AG20443 (cell line): Measurements from ENCODE around the gene ASAH2.
"Not testable (repeated sequence)": the region's sequence is repeated elsewhere in the genome, so short reads cannot be mapped to it uniquely, and the experiment has no call there.

ENCODE experiments used
- DNase-seq: peaks from one replicate; pipeline ENCODE4 v3.0.0; 2012; ENCODE audit warnings: low spot score, mixed read lengths

The ASAH2 gene

DNA sequence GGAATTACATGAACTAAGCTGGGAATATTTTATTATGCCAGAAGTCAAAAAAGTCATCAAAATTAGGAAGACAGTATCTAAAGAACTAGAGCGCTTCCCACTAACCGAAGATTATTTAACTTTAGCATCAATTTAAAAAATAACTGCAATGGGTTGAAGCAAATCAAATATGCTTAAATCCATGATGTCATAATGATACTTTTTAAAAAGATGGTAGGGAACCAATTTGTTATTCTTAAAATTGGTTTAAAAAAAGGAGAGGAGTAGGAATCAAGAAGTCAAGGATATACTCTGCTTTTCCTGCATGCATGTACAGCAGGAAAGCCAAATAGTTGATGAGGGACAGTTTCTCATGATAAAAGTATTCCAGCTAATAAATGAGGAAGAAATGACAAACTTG is 3.2 kb upstream of the ASAH2 start:
- DNase-seq = no peak

- DNase-seq = no peak
Measured at GRCh38 chr10:50250096-50250854, 1.0 kb downstream of the ASAH2 start.

GRCh38 chr10:50248598-50248997 is 2.7 kb downstream of the ASAH2 start:
- no peak for DNase-seq

GRCh38 chr10:50248062-50248461 is 3.3 kb downstream of the ASAH2 start:
- no peak for DNase-seq

GRCh38 chr10:50244201-50244600 is 7.1 kb downstream of the ASAH2 start:
- no peak for DNase-seq

DNA sequence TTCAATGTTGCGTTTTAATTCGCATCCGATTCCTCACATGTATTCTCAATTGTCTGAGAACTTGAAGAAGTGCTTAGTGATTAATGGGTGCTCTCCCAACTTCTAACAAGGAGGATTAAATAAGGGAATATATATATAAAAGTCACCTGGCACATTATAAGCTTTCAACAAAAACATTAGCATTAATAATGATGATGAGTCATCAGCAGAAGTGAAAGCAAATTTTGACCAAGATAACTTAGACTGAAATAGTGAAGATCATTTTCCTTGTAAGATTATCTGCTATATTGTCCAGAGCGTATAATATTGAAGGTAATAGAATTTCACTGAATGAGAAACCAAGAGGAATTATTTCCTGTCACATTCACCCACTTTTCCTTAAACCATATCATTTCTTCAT is 8.5 kb downstream of the ASAH2 start:
- DNase-seq = no peak

DNA sequence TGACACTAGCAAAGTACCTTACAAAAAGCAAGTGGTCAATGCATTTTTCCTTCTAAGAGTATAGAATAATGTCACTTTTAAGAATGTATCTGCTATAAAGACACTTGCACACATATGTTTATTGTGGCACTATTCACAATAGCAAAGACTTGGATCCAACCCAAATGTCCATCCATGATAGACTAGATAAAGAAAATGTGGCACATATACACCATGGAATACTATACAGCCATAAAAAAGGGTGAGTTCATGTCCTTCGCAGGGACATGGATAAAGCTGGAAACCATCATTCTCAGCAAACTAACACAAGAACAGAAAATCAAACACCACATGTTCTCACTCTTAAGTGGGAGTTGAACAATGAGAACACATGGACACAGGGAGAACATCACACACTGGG is 9.8 kb downstream of the ASAH2 start:
- DNase-seq = not testable (repeated sequence)

DNA sequence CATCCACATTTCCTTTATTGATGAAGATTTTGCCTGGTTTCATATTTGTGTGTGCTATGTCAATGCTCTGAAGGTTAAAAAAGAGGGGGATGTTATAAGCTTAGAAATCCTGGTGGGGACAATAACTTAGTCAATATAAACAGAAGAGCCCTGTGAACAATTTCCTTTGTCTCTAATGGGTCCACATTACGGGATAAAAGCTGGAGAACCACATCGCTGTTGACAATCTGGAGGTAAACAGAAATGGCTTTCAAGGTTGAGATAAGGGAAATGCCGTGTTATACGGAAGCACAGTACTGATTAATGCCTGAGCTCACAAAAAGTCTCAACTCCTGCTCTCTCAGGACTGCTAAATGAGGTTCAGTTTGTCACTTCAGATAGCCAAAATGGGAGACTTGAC is 16.8 kb downstream of the ASAH2 start:
- no peak for DNase-seq

GRCh38 chr10:50232261-50232639 is 19.1 kb downstream of the ASAH2 start:
- no peak for DNase-seq

- DNase-seq = no peak
Measured at GRCh38 chr10:50231515-50232260, 19.6 kb downstream of the ASAH2 start.

GRCh38 chr10:50229460-50229859 is 21.9 kb downstream of the ASAH2 start:
- no peak for DNase-seq

GRCh38 chr10:50228672-50229071 is 22.6 kb downstream of the ASAH2 start:
- no peak for DNase-seq

- no peak for DNase-seq
Measured at GRCh38 chr10:50226610-50227009, 24.7 kb downstream of the ASAH2 start.

- DNase-seq = peak; percentile 66
Measured at GRCh38 chr10:50224330-50224952, 26.9 kb downstream of the ASAH2 start.

DNA sequence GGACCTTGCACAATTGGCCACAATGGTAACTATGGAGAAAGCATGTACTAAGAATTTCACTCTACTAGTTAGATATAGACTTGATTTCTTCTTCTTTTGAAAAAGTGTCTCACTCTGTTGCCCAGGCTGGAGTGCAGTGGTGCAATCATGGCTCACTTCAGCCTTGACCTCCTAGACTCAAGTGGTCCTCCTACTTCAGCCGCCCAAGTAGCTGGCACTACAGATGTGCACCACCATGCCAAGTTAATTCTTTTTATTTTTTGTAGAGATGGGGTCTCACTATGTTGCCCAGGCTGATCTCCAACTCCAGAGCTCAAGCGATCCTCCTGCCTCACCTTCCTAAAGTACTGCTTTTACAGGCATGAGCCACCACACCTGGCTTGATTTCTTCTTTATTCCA is 29.1 kb downstream of the ASAH2 start:
- no peak for DNase-seq

DNA sequence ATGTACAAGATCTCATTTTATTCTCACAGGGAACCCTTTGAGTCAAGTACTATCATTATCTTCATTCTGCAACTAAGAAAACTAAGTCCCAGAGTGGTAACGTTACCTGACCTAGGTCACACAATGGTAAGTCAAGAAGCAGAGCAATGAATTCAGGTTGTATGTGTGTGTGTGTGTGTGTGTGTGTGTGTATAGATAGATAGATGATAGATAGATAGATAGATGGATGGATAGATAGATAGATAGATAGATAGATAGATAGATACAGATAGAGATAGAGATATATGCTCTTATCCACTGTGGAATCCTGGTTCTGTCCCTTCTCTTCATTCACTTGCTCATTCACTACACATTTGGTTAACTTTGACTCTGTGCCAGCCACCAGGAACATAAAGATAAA is 29.8 kb downstream of the ASAH2 start:
- DNase-seq = no peak

DNA sequence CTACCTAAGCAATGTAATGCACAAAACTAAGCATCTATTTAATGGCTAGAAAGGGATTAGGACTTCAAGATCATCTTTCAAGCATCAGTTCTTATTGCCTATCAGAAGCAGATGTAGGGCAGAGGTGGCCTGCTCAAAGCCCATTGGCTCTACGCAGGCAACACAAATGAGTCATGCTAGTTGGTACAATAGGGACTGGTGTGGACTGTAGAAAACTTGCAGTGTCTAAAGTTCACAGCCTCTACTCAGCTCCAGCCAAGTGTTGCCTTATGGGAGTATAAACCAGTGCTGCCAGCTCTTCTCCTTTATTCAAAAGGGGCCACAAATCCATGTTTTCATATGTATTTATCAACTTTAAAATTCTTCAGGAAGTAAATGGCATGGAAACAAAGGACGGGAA is 31.7 kb downstream of the ASAH2 start:
- DNase-seq = no peak

DNA sequence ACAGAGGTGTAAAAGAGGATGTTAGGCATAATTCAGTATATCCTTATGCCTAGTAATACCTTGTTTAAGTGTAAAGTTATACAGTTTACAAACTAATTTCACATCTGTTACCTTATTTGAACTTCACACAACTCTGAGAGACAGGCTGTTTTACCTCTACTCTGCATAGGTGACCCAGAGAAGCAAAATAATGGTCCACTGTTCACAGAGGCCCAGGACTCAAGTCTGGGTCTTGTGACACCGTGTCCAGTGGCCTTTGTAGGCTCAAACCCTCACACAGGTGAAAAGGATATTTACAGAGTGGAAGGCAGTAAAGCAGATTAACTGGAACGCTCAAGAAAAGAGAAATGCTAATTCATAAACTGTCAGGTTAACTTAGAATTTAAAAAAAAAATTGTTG is 32.1 kb downstream of the ASAH2 start:
- no peak for DNase-seq

GRCh38 chr10:50216894-50217293 is 34.4 kb downstream of the ASAH2 start:
- peak; percentile 17 for DNase-seq

DNA sequence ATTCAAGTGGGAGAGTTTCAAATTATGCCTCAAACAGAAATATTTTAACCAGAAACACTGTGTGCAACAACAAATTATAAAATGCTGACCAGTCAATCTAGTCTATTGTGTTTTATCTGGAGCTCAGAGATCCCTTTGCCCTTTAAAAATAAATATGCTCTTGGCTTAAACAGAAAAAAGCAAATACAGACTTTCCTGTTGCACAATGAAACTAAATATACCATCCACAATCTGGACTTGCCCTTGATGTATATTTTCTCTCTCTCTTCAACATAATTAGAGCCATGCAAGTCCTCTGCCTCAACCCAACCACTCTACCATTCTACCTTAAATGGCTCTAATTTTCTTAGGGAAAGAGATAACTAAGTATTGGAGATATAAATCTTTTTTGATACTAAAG is 34.9 kb downstream of the ASAH2 start:
- no peak for DNase-seq

GRCh38 chr10:50211670-50212069 is 39.6 kb downstream of the ASAH2 start:
- DNase-seq = no peak

DNA sequence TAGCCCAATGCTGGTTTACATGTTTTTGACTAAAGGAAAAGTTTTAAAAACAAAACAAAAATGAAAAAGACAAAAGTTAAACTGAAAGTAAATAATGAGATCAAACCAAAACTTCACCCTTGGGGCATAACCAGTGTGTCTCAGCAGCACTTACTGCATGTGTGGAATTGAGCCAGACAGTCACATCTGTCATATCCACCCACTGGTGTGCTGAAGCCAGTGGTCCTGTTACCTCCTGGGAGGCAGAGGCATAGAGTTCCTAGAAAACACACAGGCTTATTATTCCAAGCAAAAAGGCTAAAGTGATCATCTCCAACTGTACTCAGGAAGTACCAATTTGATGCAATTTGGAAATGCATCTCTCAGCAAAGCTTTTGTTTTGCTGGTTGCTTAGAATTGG is 40.4 kb downstream of the ASAH2 start:
- no peak for DNase-seq
